Measurements from ENCODE around the gene PCDHGA4. TPM values are rescaled to one million over a fixed set of nuclear protein-coding genes. Genes with fewer than 3 reads are reported as not detected.
"Not testable (repeated sequence)": the region's sequence is repeated elsewhere in the genome, so short reads cannot be mapped to it uniquely, and the experiment has no call there.

PCDHGA4 gene
- total RNA-seq, 4 donors from 2014 or later: 0.12 to 2.9 (median 1.1) TPM

DNA sequence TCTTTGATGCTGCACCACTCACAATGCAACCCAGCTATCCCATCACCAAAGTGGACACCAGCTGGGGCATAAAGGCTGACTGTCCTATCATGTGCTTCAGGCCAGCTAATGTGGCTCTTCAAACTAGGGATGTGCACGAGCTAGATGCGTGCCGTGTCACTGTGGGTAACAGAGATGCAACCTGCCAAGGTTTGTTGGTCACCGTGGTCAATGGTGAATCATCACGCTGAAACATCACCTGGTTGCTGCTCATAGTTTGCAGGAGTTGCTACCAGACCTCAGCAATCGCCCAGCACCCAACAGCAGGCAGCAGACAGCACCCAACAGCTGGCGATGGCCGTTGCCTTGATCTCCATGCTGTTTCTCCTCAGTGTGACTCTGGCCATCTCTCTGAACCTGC is 26.6 kb upstream of the PCDHGA4 start:
- Histone ChIP-seq H3K4me1 (no peaks in the 10 kb centered on the region), H3K27ac (no peak overlapping the region), H3K36me3 (no peaks in the 10 kb centered on the region), H3K4me3 (no peak overlapping the region), H3K27me3 (peaks cover 0 to 62% (median 0%) of the 10 kb centered on the region in 4 donors), H3K9me3 (peaks cover 0 to 77% (median 24%) of the 10 kb centered on the region in 3 donors)
- TF ChIP-seq POLR2A (IDR thresholded peaks at IDR 0.05): no peak
- no peak for TF ChIP-seq CTCF (IDR thresholded peaks at IDR 0.05)
- DNase-seq: no peak
- 60 to 82% methylated on average over 1 to 6 of the region's 8 CpGs for WGBS, 2 donors
- intact Hi-C loops (cut with DNase I): no loop called here

DNA sequence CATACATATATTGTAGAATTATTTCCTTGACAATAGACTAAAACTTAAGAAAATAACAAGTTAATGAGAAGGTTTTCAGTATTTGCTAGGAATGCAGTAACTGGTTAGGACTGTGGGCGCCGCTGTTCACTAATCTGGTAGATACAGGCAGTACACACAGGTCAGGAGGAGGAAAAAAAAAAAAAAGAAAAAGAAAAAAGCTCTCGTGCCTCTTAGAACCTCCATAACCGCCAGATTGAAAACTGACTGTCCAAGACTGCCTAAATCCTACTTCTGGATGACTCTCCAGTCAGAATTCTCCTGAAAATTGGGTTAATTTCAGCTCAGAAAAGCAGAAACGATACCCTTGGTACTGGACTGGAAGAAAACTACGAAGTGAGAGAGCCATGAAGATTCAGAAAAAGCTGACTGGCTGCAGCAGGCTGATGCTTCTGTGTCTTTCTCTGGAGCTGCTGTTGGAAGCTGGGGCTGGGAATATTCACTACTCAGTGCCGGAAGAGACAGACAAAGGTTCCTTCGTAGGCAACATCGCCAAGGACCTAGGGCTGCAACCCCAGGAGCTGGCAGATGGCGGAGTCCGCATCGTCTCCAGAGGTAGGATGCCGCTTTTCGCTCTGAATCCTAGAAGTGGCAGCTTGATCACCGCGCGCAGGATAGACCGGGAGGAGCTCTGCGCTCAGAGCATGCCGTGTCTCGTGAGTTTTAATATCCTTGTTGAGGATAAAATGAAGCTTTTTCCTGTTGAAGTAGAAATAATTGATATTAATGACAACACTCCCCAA is 24.3 kb upstream of the PCDHGA4 start, which contains the start of gene PCDHGA1:
Gene PCDHGA1, plus strand, starts transcription at position 216 of the 782 bp plus-strand sequence.
- WGBS, 2 donors: 24 to 33% methylated on average over 20 to 21 of the region's 21 CpGs
- peak within 1 kb of the TSS in 1 of 4 donors; percentile 30 for H3K4me3 ChIP-seq
- TF ChIP-seq CTCF (IDR thresholded peaks at IDR 0.05) (peak in 1 of 6 experiments; percentile 30), POLR2A (IDR thresholded peaks at IDR 0.05) (no peak)
- no peaks in the 10 kb centered on the region for H3K36me3 ChIP-seq
- no peak within 1 kb of the TSS for H3K27ac ChIP-seq
- peaks cover 0 to 84% (median 38%) of the 10 kb centered on the region in 3 donors for H3K9me3 ChIP-seq
- H3K4me1 ChIP-seq: no peaks in the 10 kb centered on the region
- H3K27me3 ChIP-seq: peaks cover 0 to 81% (median 0%) of the 10 kb centered on the region in 4 donors
- intact Hi-C loops (cut with DNase I): no loop called here
- no peak for DNase-seq

- DNase-seq: not testable (repeated sequence)
Observed at GRCh38 chr5:141332571-141332970, 22.2 kb upstream of the PCDHGA4 start.

DNA sequence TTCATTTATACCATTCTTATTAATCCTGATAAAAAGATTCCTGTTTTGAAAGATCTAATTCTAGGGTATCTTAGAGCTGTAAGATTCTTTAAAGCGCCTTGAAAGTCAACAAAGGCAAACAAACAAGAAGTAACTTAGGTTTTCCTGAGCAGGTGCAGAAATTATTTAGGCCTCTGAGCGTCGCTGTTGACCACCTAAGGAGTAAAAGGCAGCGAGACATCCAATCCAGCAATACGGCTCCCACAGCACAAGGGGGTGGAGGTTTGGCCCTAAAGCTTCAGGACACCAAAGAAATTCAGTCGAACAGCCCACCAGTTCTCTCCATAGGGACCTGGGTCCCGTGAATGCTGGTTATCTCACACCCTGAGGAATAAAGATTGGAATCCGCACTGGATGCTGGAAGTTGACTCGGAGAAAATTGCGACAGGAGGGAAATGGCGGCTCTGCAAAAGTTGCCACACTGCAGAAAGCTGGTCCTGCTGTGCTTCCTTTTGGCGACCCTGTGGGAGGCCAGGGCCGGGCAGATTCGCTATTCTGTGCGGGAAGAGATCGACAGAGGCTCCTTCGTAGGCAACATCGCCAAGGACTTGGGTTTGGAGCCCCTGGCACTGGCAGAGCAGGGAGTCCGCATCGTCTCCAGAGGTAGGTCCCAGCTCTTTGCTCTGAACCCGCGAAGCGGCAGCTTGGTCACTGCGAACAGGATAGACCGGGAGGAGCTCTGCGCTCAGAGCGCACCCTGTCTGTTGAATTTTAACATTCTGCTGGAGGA is 16.1 kb upstream of the PCDHGA4 start, which contains the start of gene PCDHGA2:
Gene PCDHGA2, plus strand, starts transcription at position 223 of the 769 bp plus-strand sequence.
- H3K27me3 ChIP-seq: peaks cover 0 to 63% (median 0%) of the 10 kb centered on the region in 4 donors
- peaks cover 0 to 70% (median 47%) of the 10 kb centered on the region in 3 donors for H3K9me3 ChIP-seq
- no peak within 1 kb of the TSS for H3K27ac ChIP-seq
- H3K36me3 ChIP-seq: no peaks in the 10 kb centered on the region
- TF ChIP-seq POLR2A (IDR thresholded peaks at IDR 0.05) (no peak), CTCF (IDR thresholded peaks at IDR 0.05) (peak in 4 of 6 experiments; percentile 10 to 40 (median 18))
- DNase-seq: no peak
- H3K4me3 ChIP-seq: peak within 1 kb of the TSS in 3 of 4 donors; percentile 22 to 46 (median 34)
- 27 to 28% methylated on average over 18 to 24 of the region's 27 CpGs for WGBS, 2 donors
- peaks cover 0 to 7% (median 0%) of the 10 kb centered on the region in 3 donors for H3K4me1 ChIP-seq
- intact Hi-C loops (cut with DNase I): no loop called here

More at GRCh38 chr5:141332571-141332970, 22.2 kb upstream of the PCDHGA4 start:
- H3K27ac ChIP-seq; H3K4me3 ChIP-seq; H3K36me3 ChIP-seq; H3K4me1 ChIP-seq; intact Hi-C loops (cut with DNase I): not testable (repeated sequence)
- Histone ChIP-seq H3K27me3 (peaks cover 0 to 86% (median 0%) of the 10 kb centered on the region in 4 donors), H3K9me3 (peaks cover 0 to 71% (median 38%) of the 10 kb centered on the region in 3 donors)
- WGBS, 2 donors: 50 to 55% methylated on average over 2 to 15 of the region's 39 CpGs

DNA sequence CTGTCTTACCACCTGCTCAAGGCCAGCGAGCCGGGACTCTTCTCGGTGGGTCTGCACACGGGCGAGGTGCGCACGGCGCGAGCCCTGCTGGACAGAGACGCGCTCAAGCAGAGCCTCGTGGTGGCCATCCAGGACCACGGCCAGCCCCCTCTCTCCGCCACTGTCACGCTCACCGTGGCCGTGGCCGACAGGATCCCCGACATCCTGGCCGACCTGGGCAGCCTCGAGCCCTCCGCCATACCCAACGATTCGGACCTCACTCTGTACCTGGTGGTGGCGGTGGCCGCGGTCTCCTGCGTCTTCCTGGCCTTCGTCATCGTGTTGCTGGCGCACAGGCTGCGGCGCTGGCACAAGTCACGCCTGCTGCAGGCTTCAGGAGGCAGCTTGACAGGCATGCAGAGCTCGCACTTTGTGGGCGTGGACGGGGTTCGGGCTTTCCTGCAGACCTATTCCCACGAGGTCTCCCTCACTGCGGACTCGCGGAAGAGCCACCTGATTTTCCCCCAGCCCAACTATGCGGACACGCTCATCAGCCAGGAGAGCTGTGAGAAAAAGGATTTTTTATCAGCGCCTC is 14.0 kb upstream of the PCDHGA4 start:
- peaks cover 0 to 79% (median 55%) of the 10 kb centered on the region in 3 donors for H3K9me3 ChIP-seq
- H3K27me3 ChIP-seq: peaks cover 0 to 64% (median 0%) of the 10 kb centered on the region in 4 donors
- H3K4me1 ChIP-seq; H3K4me3 ChIP-seq; H3K27ac ChIP-seq; intact Hi-C loops (cut with DNase I); H3K36me3 ChIP-seq; DNase-seq: not testable (repeated sequence)
- 85 to 87% methylated on average over 7 to 13 of the region's 45 CpGs for WGBS, 2 donors
